Astrocyte (in vitro differentiated cells and primary cell): ENCODE results near the gene PCBD2. TPM values are rescaled to one million over a fixed set of nuclear protein-coding genes. Genes with fewer than 3 reads are reported as not detected.

Source experiments
- DNase-seq: peaks from one replicate; pipeline ENCODE4 v3.0.0-alpha.2; 2010; ENCODE audit warnings: low read depth
- FAIRE-seq: peaks from 2 replicates; lab custom pipeline; 2011; peaks lifted over from hg19 to GRCh38; lab: Jason Lieb, UNC
- H2AFZ ChIP-seq: 2 replicates; pipeline ENCODE4 v1.6.0; 2012; ENCODE audit warnings: low read depth, low read length, inconsistent platforms
- H3K27ac ChIP-seq: 2 replicates; pipeline ENCODE4 v1.5.1; 2011; ENCODE audit warnings: low read depth, low read length, inconsistent platforms
- H3K27me3 ChIP-seq: 2 replicates; pipeline ENCODE4 v1.6.0; 2011; ENCODE audit warnings: low read length, inconsistent platforms; ENCODE audit not compliant: insufficient read depth
- H3K36me3 ChIP-seq: 2 replicates; pipeline ENCODE4 v1.5.1; 2011; ENCODE audit warnings: low read length, inconsistent platforms; ENCODE audit not compliant: insufficient read depth
- H3K4me1 ChIP-seq: 2 replicates; pipeline ENCODE4 v1.5.1; 2011; ENCODE audit warnings: low read length, inconsistent platforms; ENCODE audit not compliant: insufficient read depth
- H3K4me2 ChIP-seq: 2 replicates; pipeline ENCODE4 v1.6.0; 2012; ENCODE audit warnings: low read length, inconsistent platforms
- H3K4me3 ChIP-seq: 2 replicates; pipeline ENCODE4 v1.5.1; 2011; ENCODE audit warnings: low read depth, mild to moderate bottlenecking, low read length, inconsistent platforms; ENCODE audit not compliant: insufficient read depth
- H3K79me2 ChIP-seq: 2 replicates; pipeline ENCODE4 v1.6.0; 2012; ENCODE audit warnings: mild to moderate bottlenecking, low read length, inconsistent platforms; ENCODE audit not compliant: insufficient read depth
- H3K9ac ChIP-seq: 2 replicates; pipeline ENCODE4 v1.6.0; 2012; ENCODE audit warnings: mild to moderate bottlenecking, low read length, inconsistent platforms
- H3K9me3 ChIP-seq: 2 replicates; pipeline ENCODE4 v1.5.1; 2012; ENCODE audit warnings: low read depth, mild to moderate bottlenecking, low read length, inconsistent platforms; ENCODE audit not compliant: insufficient read depth
- H4K20me1 ChIP-seq: 2 replicates; pipeline ENCODE4 v1.6.0; 2012; ENCODE audit warnings: low read length, inconsistent platforms; ENCODE audit not compliant: insufficient read depth
- H3K27ac Mint-ChIP-seq: one replicate; pipeline ENCODE4 v1.8.0; 2021; ENCODE audit warnings: mild to moderate bottlenecking, mixed read lengths; ENCODE audit not compliant: unreplicated experiment
- H3K27me3 Mint-ChIP-seq: one replicate; pipeline ENCODE4 v1.8.0; 2021; ENCODE audit warnings: low read depth, mixed read lengths; ENCODE audit not compliant: unreplicated experiment
- H3K36me3 Mint-ChIP-seq: one replicate; pipeline ENCODE4 v1.8.0; 2021; ENCODE audit warnings: low read depth, mixed read lengths; ENCODE audit not compliant: unreplicated experiment
- H3K4me1 Mint-ChIP-seq: one replicate; pipeline ENCODE4 v1.8.0; 2021; ENCODE audit warnings: low read depth, mixed read lengths; ENCODE audit not compliant: unreplicated experiment
- H3K4me3 Mint-ChIP-seq: one replicate; pipeline ENCODE4 v1.8.0; 2021; ENCODE audit warnings: mild to moderate bottlenecking, moderate library complexity, mixed read lengths; ENCODE audit not compliant: unreplicated experiment
- H3K9me3 Mint-ChIP-seq: one replicate; pipeline ENCODE4 v1.8.0; 2021; ENCODE audit warnings: mild to moderate bottlenecking, mixed read lengths; ENCODE audit not compliant: unreplicated experiment
- EZH2 ChIP-seq: IDR thresholded peaks from 2 replicates; pipeline ENCODE4 v1.6.1; 2012; ENCODE audit warnings: mild to moderate bottlenecking, low read length, inconsistent platforms; ENCODE audit not compliant: insufficient read depth
- total RNA-seq: library from RNA; stranded (reverse); gene quantifications from 2 replicates; pipeline ENCODE4 v1.2.1, GENCODE V29; 2021
- TF ChIP-seq, protein P1 (sequence below): IDR thresholded peaks from 2 replicates; pipeline ENCODE4 v1.5.1; 2011; ENCODE audit warnings: low read depth, mild to moderate bottlenecking, inconsistent platforms, low read length, moderate library complexity; ENCODE audit not compliant: insufficient read depth

Gene PCBD2
- total RNA-seq, 1 donor from 2014 or later: 10.2 TPM

DNA sequence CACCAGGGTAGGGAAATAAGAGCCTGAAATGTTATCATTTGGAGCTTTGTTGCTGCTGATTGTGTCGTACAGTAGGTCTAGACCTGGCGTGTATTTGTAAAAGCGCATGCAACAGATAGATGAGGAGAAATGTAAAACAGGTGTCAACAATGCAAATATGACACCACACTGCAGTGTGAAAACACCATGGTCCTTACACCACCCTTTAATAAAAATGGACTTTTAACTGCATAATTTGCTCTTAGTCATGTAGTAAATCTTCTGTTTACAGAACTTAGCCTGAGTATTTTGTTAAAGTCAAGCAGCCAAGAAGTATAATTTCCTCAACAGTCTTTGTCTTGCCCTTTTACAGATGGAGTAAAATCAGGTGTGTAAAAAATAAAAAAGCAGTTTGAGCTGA lies 13.9 kb downstream of the PCBD2 start:
- FAIRE-seq: no peak
- H3K4me3 Mint-ChIP-seq: no peak overlapping the region
- peaks cover 6% of the 10 kb centered on the region for H4K20me1 ChIP-seq

DNA sequence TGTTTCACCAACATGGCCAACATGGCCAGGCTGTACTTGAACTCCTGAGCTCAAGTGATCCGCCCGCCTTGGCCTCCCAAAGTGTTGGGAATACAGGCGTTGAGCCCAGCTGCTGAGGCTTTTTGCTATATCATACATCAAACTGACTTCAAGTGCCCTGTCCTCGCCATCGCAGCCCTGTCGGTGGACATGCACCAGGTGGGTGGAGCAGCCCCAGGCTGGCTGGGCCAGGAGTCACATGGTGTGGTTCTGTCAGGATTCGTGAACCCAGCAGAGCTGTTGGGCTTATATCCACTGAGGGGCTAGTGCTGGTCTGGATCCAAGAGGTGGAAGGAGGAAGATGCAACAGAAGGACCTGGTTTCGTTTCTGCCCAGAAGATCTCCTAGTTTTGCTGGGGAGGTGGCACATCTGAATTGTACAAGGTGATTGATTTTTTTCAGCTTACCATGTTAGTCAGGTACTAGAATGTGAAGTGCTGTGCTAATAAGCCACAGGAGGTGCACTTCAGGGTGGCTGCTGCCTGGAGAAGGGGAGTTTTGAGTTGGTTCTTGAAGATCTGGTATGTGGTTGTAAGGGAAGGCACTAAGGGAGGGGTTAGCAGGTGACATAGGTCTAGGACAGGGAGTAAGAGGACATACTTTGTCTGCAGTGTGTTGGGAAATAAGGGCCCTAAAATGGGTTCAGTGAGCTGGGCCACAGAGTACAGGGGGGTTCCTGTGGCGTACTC lies 16.1 kb downstream of the PCBD2 start:
- H3K9me3 Mint-ChIP-seq: no peaks in the 10 kb centered on the region
- peaks cover 15% of the 10 kb centered on the region for H3K36me3 Mint-ChIP-seq
- peaks cover 3% of the 10 kb centered on the region for H3K4me1 ChIP-seq
- DNase-seq (no peak), FAIRE-seq (no peak)
- H3K79me2 ChIP-seq: no peaks in the 10 kb centered on the region
- no peak overlapping the region for H3K27ac Mint-ChIP-seq
- no peak overlapping the region for H3K9ac ChIP-seq
- H3K36me3 ChIP-seq: no peaks in the 10 kb centered on the region
- no peaks in the 10 kb centered on the region for H3K27me3 Mint-ChIP-seq
- H4K20me1 ChIP-seq: peaks cover 4% of the 10 kb centered on the region
- H3K27ac ChIP-seq: no peak overlapping the region
- no peak overlapping the region for H3K4me3 ChIP-seq
- H3K4me1 Mint-ChIP-seq: no peaks in the 10 kb centered on the region
- H3K4me2 ChIP-seq: no peak overlapping the region
- H3K27me3 ChIP-seq: no peaks in the 10 kb centered on the region
- H3K9me3 ChIP-seq: no peaks in the 10 kb centered on the region
- no peak overlapping the region for H2AFZ ChIP-seq
- H3K4me3 Mint-ChIP-seq: no peak overlapping the region
- no peak for TF ChIP-seq EZH2
- TF ChIP-seq, protein P1, sequence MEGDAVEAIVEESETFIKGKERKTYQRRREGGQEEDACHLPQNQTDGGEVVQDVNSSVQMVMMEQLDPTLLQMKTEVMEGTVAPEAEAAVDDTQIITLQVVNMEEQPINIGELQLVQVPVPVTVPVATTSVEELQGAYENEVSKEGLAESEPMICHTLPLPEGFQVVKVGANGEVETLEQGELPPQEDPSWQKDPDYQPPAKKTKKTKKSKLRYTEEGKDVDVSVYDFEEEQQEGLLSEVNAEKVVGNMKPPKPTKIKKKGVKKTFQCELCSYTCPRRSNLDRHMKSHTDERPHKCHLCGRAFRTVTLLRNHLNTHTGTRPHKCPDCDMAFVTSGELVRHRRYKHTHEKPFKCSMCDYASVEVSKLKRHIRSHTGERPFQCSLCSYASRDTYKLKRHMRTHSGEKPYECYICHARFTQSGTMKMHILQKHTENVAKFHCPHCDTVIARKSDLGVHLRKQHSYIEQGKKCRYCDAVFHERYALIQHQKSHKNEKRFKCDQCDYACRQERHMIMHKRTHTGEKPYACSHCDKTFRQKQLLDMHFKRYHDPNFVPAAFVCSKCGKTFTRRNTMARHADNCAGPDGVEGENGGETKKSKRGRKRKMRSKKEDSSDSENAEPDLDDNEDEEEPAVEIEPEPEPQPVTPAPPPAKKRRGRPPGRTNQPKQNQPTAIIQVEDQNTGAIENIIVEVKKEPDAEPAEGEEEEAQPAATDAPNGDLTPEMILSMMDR: no peak

More for the DNA sequence above, 13.9 kb downstream of the PCBD2 start:
- no peak overlapping the region for H3K27ac Mint-ChIP-seq
- H3K4me1 Mint-ChIP-seq: no peaks in the 10 kb centered on the region
- Histone ChIP-seq H3K4me1 (peaks cover 3% of the 10 kb centered on the region), H3K27me3 (no peaks in the 10 kb centered on the region), H3K79me2 (no peaks in the 10 kb centered on the region), H3K27ac (no peak overlapping the region), H3K9ac (no peak overlapping the region), H3K36me3 (no peaks in the 10 kb centered on the region), H3K4me3 (no peak overlapping the region), H3K4me2 (no peak overlapping the region), H2AFZ (no peak overlapping the region), H3K9me3 (no peaks in the 10 kb centered on the region)
- no peaks in the 10 kb centered on the region for H3K9me3 Mint-ChIP-seq
- H3K36me3 Mint-ChIP-seq: peaks cover 17% of the 10 kb centered on the region
- DNase-seq: no peak
- TF ChIP-seq, protein P1: no peak
- no peak for TF ChIP-seq EZH2
- H3K27me3 Mint-ChIP-seq: no peaks in the 10 kb centered on the region

DNA sequence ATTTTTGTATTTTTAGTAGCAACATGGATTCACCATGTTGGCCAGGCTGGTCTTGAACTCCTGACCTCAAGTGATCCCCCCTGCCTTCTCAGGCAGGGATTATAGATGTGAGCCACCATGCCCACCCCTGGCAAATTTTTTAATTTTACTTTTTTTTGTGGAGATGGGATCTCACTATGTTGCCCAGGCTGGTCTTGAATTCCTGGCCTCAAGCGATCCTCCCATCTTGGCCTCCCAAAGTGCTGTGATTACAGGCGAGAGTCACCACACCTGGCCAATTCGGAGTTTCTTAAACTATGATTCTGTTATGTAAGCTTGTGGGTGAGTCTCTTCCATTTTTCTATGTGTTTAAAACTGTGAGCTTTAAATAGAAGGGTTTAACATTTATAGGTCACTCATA lies 27.6 kb downstream of the PCBD2 start:
- no peaks in the 10 kb centered on the region for H4K20me1 ChIP-seq
- H3K9me3 ChIP-seq: no peaks in the 10 kb centered on the region
- no peak overlapping the region for H3K9ac ChIP-seq
- no peaks in the 10 kb centered on the region for H3K27me3 ChIP-seq
- no peak overlapping the region for H3K4me3 ChIP-seq
- Mint-ChIP-seq H3K36me3 (peaks cover 10% of the 10 kb centered on the region), H3K9me3 (no peaks in the 10 kb centered on the region), H3K27ac (no peak overlapping the region), H3K4me3 (no peak overlapping the region), H3K27me3 (no peaks in the 10 kb centered on the region), H3K4me1 (peaks cover 2% of the 10 kb centered on the region)
- peaks cover 4% of the 10 kb centered on the region for H3K36me3 ChIP-seq
- FAIRE-seq (no peak), DNase-seq (no peak)
- H3K4me2 ChIP-seq: no peak overlapping the region
- TF ChIP-seq, protein P1: no peak
- no peak for TF ChIP-seq EZH2
- H2AFZ ChIP-seq: no peak overlapping the region
- no peak overlapping the region for H3K27ac ChIP-seq
- no peaks in the 10 kb centered on the region for H3K4me1 ChIP-seq
- no peaks in the 10 kb centered on the region for H3K79me2 ChIP-seq
